Keratinocyte (primary cell): ENCODE data around the gene PSMC3.

Source experiments
- EZH2 ChIP-seq: IDR thresholded peaks from one replicate; pipeline ENCODE4 v1.6.1; 2012; ENCODE audit warnings: inconsistent platforms, mild to moderate bottlenecking, low read length, moderate library complexity
- TF ChIP-seq, protein P1 (sequence below), 3 experiments: IDR thresholded peaks in 1 of 3; conservative IDR thresholded peaks in 1 of 3; optimal IDR thresholded peaks in 1 of 3; 2 replicates in 2 of 3; 3 replicates in 1 of 3; pipeline versions ENCODE3 to v1.5.1; 2011; ENCODE audit warnings: low read length in 3 of 3, mild to moderate bottlenecking in 3 of 3, moderate library complexity in 2 of 3, control low read depth in 1 of 3, inconsistent platforms in 1 of 3; ENCODE audit not compliant: insufficient read depth in 2 of 3; ENCODE audit errors: extremely low read depth in 1 of 3

DNA sequence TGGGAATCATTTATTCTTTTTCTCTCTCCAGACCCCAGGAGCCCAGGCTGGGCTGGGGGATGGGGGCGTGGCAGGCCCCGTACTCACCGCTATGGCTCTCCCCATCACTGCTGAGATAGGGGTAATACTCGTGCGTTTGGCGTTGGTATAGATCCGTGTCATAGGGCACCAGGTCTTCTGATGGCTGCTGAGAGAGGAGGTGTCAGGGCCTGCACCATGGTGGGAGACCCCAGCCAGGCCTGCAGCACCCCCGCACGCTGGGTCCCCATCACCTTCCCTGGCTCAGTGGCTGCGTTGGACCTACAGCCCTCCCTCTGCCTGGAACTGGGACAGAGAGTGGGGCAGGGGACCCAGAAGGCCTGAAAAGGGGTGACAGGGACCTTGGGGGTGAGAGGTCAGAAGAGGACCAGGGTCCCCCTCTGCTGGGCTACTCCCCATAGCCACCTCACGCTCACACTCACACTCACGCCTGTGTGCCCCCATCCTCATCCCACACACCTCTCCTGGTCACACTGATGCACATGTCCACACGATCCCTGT lies 50.6 kb downstream of the PSMC3 start:
- TF ChIP-seq, protein P1, sequence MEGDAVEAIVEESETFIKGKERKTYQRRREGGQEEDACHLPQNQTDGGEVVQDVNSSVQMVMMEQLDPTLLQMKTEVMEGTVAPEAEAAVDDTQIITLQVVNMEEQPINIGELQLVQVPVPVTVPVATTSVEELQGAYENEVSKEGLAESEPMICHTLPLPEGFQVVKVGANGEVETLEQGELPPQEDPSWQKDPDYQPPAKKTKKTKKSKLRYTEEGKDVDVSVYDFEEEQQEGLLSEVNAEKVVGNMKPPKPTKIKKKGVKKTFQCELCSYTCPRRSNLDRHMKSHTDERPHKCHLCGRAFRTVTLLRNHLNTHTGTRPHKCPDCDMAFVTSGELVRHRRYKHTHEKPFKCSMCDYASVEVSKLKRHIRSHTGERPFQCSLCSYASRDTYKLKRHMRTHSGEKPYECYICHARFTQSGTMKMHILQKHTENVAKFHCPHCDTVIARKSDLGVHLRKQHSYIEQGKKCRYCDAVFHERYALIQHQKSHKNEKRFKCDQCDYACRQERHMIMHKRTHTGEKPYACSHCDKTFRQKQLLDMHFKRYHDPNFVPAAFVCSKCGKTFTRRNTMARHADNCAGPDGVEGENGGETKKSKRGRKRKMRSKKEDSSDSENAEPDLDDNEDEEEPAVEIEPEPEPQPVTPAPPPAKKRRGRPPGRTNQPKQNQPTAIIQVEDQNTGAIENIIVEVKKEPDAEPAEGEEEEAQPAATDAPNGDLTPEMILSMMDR (optimal IDR thresholded peaks at IDR 0.05 in 1 of 3, IDR thresholded peaks at IDR 0.05 in 1 of 3, conservative IDR thresholded peaks at IDR 0.05 in 1 of 3; ENCODE audit: extremely low read depth in 1 of 3, insufficient read depth in 2 of 3, low read length in 3 of 3) = no peak
- no peak for TF ChIP-seq EZH2
